Hematopoietic multipotent progenitor cell (in vitro differentiated cells): ENCODE results near the gene DOCK9. TPM values are rescaled to one million over a fixed set of nuclear protein-coding genes. Genes with fewer than 3 reads are reported as not detected.
"Not testable (repeated sequence)": the region's sequence is repeated elsewhere in the genome, so short reads cannot be mapped to it uniquely, and the experiment has no call there.

Source experiments
- DNase-seq, 3 donors: peaks; one replicate each; pipeline ENCODE4 v3.0.0-alpha.2; 2011 to 2015; ENCODE audit warnings: low read depth in 2 of 3, low spot score in 2 of 3
- small RNA-seq: library from RNA; depleted of rRNA; stranded (forward); fragments of <200 nt; gene quantifications from one replicate; pipeline ENCODE3, GENCODE V24; 2012
- total RNA-seq: library from RNA; depleted of rRNA; stranded (reverse); fragments of >200 nt; gene quantifications from one replicate; pipeline ENCODE4 v1.2.3, GENCODE V29; 2012

Gene DOCK9
- total RNA-seq, 1 donor, result 0.54 TPM

GRCh38 chr13:98754468-98754867 lies 223.4 kb downstream of the DOCK9 start:
- not testable (repeated sequence) for DNase-seq

GRCh38 chr13:98752467-98753290 lies 225.2 kb downstream of the DOCK9 start, which contains the start of gene SLC15A1:
Gene SLC15A1, minus strand, starts transcription at chr13:98752672. Its CDS starts 74 bp downstream, at chr13:98752598.
- DNase-seq, result no peak

DNA sequence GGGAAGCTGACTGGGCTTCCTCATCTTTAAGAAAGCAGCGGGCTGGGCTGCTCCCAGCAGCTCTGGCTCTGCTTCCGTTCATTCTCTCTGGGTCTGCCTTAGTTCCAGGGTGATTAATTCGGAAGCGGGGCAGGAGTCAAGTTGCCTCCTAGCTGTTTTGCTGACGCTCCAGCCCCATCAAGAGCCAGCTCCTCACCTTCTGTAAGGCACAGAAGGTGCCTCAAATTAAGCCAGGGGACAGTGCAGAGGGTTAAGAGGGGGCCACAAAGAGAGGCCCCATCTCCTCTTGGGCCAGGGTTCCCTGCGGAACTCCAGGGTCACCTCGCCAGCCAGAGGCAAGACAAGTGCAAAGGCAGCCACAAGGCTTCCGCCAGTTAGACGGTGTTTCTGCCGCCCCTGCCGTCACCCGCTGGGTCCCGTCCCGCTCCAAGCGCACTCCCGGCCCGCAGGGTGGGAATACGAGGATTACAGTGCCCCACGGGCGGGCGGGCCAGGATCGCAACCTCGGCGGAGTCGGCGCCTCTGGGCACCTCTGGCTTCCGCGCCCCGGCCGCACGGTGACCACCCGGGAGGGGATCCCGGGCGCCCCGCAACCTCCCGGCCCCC lies 225.9 kb downstream of the DOCK9 start:
- DNase-seq, result peak in 1 of 3 donors; percentile 7

DNA sequence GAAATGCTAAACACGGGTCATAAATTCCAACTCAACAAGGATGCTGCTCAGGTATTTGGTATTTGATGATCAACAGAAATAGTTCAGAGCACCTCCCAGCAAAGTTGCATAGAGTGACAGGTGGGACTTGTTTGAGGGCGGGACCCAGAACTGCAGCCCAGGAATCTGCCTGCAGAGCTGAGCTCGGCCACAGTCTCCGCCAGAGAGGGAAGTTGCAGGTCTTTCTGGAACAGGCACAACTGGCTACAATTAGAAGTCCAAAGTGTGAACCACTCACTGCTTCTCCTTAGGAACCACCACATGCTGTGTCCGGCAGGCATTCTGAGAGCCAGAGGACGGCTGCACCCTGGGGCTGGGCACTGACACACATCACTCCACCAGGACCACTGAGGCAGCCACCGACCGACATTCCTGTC lies 226.5 kb downstream of the DOCK9 start:
- peak in 1 of 3 donors; percentile 17 for DNase-seq

GRCh38 chr13:98749501-98749900 lies 228.4 kb downstream of the DOCK9 start:
- no peak for DNase-seq

DNA sequence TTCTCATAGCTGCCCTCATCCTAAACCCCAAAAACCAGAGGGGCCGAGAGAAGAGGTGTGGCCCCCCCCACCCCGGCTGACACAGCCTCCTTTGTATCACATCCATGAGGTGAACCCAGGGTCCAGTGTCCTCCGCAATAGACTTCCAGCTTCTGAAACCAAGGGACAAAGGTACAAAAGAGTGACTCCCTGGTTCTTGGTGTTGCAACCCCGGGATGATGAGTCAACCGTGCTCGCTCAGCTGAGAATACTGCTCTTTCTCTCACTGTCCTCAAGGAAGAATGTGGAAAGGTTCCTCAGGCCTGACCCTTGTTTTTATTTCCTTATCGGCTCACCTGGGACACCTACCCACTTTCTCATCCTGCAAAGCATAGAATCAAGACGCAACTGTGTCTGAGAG lies 230.9 kb downstream of the DOCK9 start:
- DNase-seq, result no peak

Small RNA genes within 50 kb of the gene (small RNA-seq; reads per million reads assigned to genes)
- gene AL161420.1, result not detected
- not detected for gene RNU6-83P

Other genes with a start within 250 kb of the DOCK9 start
- not detected for gene SLC15A1, start 225.4 kb downstream of the DOCK9 start, total RNA-seq
- 43.4 TPM for gene UBAC2, start 222.8 kb upstream of the DOCK9 start, total RNA-seq